OCI-LY7 (cell line): ENCODE results near the gene GGCX.

ENCODE experiments used
- EZH2phosphoT487 ChIP-seq: fragments of 200-600 bp; sonication (generic); IDR thresholded peaks from 2 replicates; pipeline ENCODE4 v1.6.1; 2018; ENCODE audit warnings: low read depth, borderline replicate concordance, mild to moderate bottlenecking, mixed run types, antibody characterized with exemption, low read length, moderate library complexity, mixed read lengths
- TF ChIP-seq, protein P1 (sequence below): fragments of 200-600 bp; sonication (generic); conservative IDR thresholded peaks from 2 replicates; pipeline ENCODE4 v1.5.1; 2014; ENCODE audit warnings: mild to moderate bottlenecking, antibody characterized with exemption, low read length, moderate library complexity, mixed read lengths

- TF ChIP-seq, protein P1, sequence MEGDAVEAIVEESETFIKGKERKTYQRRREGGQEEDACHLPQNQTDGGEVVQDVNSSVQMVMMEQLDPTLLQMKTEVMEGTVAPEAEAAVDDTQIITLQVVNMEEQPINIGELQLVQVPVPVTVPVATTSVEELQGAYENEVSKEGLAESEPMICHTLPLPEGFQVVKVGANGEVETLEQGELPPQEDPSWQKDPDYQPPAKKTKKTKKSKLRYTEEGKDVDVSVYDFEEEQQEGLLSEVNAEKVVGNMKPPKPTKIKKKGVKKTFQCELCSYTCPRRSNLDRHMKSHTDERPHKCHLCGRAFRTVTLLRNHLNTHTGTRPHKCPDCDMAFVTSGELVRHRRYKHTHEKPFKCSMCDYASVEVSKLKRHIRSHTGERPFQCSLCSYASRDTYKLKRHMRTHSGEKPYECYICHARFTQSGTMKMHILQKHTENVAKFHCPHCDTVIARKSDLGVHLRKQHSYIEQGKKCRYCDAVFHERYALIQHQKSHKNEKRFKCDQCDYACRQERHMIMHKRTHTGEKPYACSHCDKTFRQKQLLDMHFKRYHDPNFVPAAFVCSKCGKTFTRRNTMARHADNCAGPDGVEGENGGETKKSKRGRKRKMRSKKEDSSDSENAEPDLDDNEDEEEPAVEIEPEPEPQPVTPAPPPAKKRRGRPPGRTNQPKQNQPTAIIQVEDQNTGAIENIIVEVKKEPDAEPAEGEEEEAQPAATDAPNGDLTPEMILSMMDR = no peak
- TF ChIP-seq EZH2phosphoT487 = no peak
Measured at GRCh38 chr2:85504778-85505261, 56.5 kb downstream of the GGCX start.
